Measurements from ENCODE around the gene DLX1.

GRCh38 chr2:172082944-172083627, 2.2 kb upstream of the DLX1 start:
- TF ChIP-seq CTCF (IDR thresholded peaks at IDR 0.05) (no peak), POLR2AphosphoS5 (IDR thresholded peaks at IDR 0.05; ENCODE audit: low read depth, low read length) (no peak), TCF7L2 (IDR thresholded peaks at IDR 0.05; ENCODE audit: low read depth, low read length) (no peak), REST (IDR thresholded peaks at IDR 0.05; ENCODE audit: insufficient read depth in 1 of 2, low read depth in 2 of 2, low read length in 1 of 2) (no peak), SIN3A (IDR thresholded peaks at IDR 0.05; ENCODE audit: borderline replicate concordance, insufficient read depth, low read depth, low read length) (no peak)

Data from Panc1 (cell line).